Body of pancreas (tissue), 4 donors: ENCODE data around the gene ZNF124.

Source experiments
- POLR2A ChIP-seq, 3 donors: fragments of 450-650 bp; IDR thresholded peaks; one replicate each; pipeline ENCODE4 v1.6.1; 2016; ENCODE audit warnings: antibody characterized with exemption in 3 of 3, mild to moderate bottlenecking in 2 of 3
- TF ChIP-seq, protein P1 (sequence below), 7 experiments: fragments of 450-650 bp in 4 of 7; fragments of 200-600 bp in 3 of 7; sonication (generic) in 3 of 7; IDR thresholded peaks; one replicate each; pipeline ENCODE4 v1.5.1; 2016 to 2019; ENCODE audit warnings: antibody characterized with exemption in 7 of 7

GRCh38 chr1:247172996-247173395, 1.2 kb upstream of the ZNF124 start:
- TF ChIP-seq POLR2A (IDR thresholded peaks at IDR 0.05): no peak
- TF ChIP-seq, protein P1, sequence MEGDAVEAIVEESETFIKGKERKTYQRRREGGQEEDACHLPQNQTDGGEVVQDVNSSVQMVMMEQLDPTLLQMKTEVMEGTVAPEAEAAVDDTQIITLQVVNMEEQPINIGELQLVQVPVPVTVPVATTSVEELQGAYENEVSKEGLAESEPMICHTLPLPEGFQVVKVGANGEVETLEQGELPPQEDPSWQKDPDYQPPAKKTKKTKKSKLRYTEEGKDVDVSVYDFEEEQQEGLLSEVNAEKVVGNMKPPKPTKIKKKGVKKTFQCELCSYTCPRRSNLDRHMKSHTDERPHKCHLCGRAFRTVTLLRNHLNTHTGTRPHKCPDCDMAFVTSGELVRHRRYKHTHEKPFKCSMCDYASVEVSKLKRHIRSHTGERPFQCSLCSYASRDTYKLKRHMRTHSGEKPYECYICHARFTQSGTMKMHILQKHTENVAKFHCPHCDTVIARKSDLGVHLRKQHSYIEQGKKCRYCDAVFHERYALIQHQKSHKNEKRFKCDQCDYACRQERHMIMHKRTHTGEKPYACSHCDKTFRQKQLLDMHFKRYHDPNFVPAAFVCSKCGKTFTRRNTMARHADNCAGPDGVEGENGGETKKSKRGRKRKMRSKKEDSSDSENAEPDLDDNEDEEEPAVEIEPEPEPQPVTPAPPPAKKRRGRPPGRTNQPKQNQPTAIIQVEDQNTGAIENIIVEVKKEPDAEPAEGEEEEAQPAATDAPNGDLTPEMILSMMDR (IDR thresholded peaks at IDR 0.05): no peak
